NT2/D1 (cell line): ENCODE results near the gene LRRC42.

Experiments
- DNase-seq: peaks from one replicate; pipeline ENCODE4 v3.0.0-alpha.2; 2011; ENCODE audit warnings: low read depth, low spot score
- H3K27me3 ChIP-seq: 2 replicates; pipeline ENCODE4 v1.6.0; 2011; ENCODE audit warnings: mild to moderate bottlenecking; ENCODE audit not compliant: insufficient read length, insufficient read depth
- H3K36me3 ChIP-seq: 2 replicates; pipeline ENCODE4 v1.6.1; 2011; ENCODE audit warnings: mild to moderate bottlenecking, low read length, mixed read lengths; ENCODE audit not compliant: insufficient read depth, insufficient read length
- H3K4me1 ChIP-seq: 2 replicates; pipeline ENCODE4 v1.5.1; 2011; ENCODE audit not compliant: insufficient read depth, insufficient read length
- H3K4me3 ChIP-seq: 2 replicates; pipeline ENCODE4 v1.5.1; 2011; ENCODE audit warnings: low read depth; ENCODE audit not compliant: insufficient read length
- H3K9ac ChIP-seq: 2 replicates; pipeline ENCODE4 v1.6.0; 2011; ENCODE audit warnings: low read depth; ENCODE audit not compliant: insufficient read length
- H3K9me3 ChIP-seq: 2 replicates; pipeline ENCODE4 v1.5.1; 2011; ENCODE audit warnings: mild to moderate bottlenecking, low read length; ENCODE audit not compliant: insufficient read depth
- SUZ12 ChIP-seq: IDR thresholded peaks from 2 replicates; pipeline ENCODE4 v1.6.1; 2011; ENCODE audit not compliant: insufficient read length, insufficient read depth; ENCODE audit errors: extremely low read depth
- YY1 ChIP-seq: IDR thresholded peaks from 2 replicates; pipeline ENCODE4 v1.6.1; 2011; ENCODE audit not compliant: insufficient read length, insufficient read depth
- ZNF274 ChIP-seq: IDR thresholded peaks from 2 replicates; pipeline ENCODE4 v1.6.1; 2011; ENCODE audit warnings: mild to moderate bottlenecking, low read depth, low read length

Gene LRRC42

DNA sequence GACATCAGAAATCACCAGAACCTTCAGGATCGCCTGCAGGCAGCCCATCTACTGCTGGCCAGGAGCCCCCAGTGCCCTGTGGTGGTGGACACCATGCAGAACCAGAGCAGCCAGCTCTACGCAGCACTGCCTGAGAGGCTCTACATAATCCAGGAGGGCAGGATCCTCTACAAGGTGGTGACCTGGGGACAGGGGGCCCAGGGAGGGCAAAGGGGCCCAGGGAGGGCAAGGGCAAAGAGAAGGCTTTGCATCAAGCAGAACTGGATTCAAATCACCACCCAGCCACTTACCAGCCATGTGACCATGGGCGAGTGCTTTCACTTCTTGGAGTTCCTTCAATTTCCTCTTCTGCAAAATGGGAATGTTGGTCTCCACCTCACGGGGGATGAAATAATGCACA, 40.0 kb upstream of the LRRC42 start:
- DNase-seq = no peak
- Histone ChIP-seq H3K4me1 (peaks cover 12% of the 10 kb centered on the region), H3K9me3 (no peaks in the 10 kb centered on the region), H3K9ac (no peak overlapping the region), H3K4me3 (no peak overlapping the region), H3K36me3 (no peaks in the 10 kb centered on the region), H3K27me3 (no peaks in the 10 kb centered on the region)
- no peak for TF ChIP-seq YY1
- TF ChIP-seq ZNF274 = no peak
- TF ChIP-seq SUZ12 = no peak

- no peak overlapping the region for H3K9ac ChIP-seq
- peaks cover 15% of the 10 kb centered on the region for H3K4me1 ChIP-seq
- peaks cover 4% of the 10 kb centered on the region for H3K36me3 ChIP-seq
- no peak for DNase-seq
- H3K9me3 ChIP-seq = no peaks in the 10 kb centered on the region
- TF ChIP-seq YY1 (no peak), ZNF274 (no peak), SUZ12 (no peak)
- no peak overlapping the region for H3K4me3 ChIP-seq
- H3K27me3 ChIP-seq = no peaks in the 10 kb centered on the region
These were observed 36.2 kb upstream of the LRRC42 start for GRCh38 chr1:53909946-53910345.

GRCh38 chr1:53911442-53911841, 34.7 kb upstream of the LRRC42 start:
- peaks cover 4% of the 10 kb centered on the region for H3K36me3 ChIP-seq
- no peak for TF ChIP-seq YY1
- TF ChIP-seq ZNF274 = no peak
- H3K4me1 ChIP-seq = peaks cover 15% of the 10 kb centered on the region
- no peaks in the 10 kb centered on the region for H3K27me3 ChIP-seq
- H3K4me3 ChIP-seq = no peak overlapping the region
- no peak for DNase-seq
- H3K9ac ChIP-seq = no peak overlapping the region
- H3K9me3 ChIP-seq = no peaks in the 10 kb centered on the region

GRCh38 chr1:53913352-53914033, 32.7 kb upstream of the LRRC42 start:
- H3K9me3 ChIP-seq = no peaks in the 10 kb centered on the region; the same call in 1 of the 2 replicates
- no peaks in the 10 kb centered on the region for H3K27me3 ChIP-seq
- no peak overlapping the region for H3K4me3 ChIP-seq
- no peak for TF ChIP-seq SUZ12
- TF ChIP-seq YY1 = no peak
- TF ChIP-seq ZNF274 = no peak
- DNase-seq = no peak
- H3K4me1 ChIP-seq = peaks cover 12% of the 10 kb centered on the region
- H3K9ac ChIP-seq = no peak overlapping the region
- peaks cover 7% of the 10 kb centered on the region for H3K36me3 ChIP-seq

DNA sequence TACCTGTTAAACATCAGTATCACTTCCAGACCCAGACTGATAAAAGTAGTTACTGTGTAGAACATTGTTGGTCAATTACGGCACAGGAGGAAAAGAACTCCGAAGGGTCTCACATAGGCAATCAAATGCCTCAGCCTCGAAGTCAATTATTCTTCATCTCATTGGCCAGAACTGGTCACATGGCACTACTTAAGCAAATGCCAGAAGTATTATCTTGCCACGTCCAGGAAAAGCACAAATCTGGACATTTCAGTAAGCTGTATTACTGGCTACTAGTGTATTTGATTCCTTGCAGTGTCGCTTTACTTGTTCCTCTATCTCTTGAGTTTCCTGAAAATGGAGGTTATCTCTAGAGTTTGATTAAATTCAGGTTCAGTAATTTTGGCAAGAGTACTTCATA, 27.8 kb upstream of the LRRC42 start:
- H3K27me3 ChIP-seq = no peaks in the 10 kb centered on the region
- TF ChIP-seq SUZ12 (no peak), YY1 (no peak), ZNF274 (no peak)
- H3K9ac ChIP-seq = no peak overlapping the region
- no peak for DNase-seq
- no peaks in the 10 kb centered on the region; the same call in 1 of the 2 replicates for H3K9me3 ChIP-seq
- peaks cover 28% of the 10 kb centered on the region for H3K36me3 ChIP-seq
- no peak overlapping the region for H3K4me3 ChIP-seq
- H3K4me1 ChIP-seq = peaks cover 4% of the 10 kb centered on the region

DNA sequence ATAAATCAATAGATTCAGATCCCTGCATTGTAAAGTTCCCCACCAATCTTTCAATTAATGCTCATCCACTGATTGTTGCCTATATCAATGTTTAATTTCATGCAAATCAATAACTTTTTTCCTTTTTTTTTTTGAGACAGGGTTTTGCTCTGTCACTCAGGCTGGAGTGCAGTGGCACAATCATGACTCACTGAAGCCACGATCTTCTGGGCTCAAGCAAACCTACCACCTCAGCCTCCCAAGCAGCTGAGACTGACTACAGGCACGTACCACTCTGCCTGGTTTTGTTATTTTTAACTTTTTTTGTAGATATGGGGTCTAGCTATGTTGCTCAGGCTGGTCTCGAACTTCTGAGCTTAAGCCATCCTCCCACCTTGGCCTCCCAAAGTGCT, 26.5 kb upstream of the LRRC42 start:
- TF ChIP-seq SUZ12 (no peak), ZNF274 (no peak), YY1 (no peak)
- no peaks in the 10 kb centered on the region for H3K4me1 ChIP-seq
- H3K9ac ChIP-seq = no peak overlapping the region
- H3K27me3 ChIP-seq = no peaks in the 10 kb centered on the region
- no peaks in the 10 kb centered on the region; the same call in 1 of the 2 replicates for H3K9me3 ChIP-seq
- DNase-seq = no peak
- H3K36me3 ChIP-seq = peaks cover 34% of the 10 kb centered on the region
- no peak overlapping the region for H3K4me3 ChIP-seq

- H3K4me3 ChIP-seq = no peak overlapping the region
- H3K4me1 ChIP-seq = no peaks in the 10 kb centered on the region
- peaks cover 7% of the 10 kb centered on the region for H3K9me3 ChIP-seq
- no peak for DNase-seq
- H3K27me3 ChIP-seq = no peaks in the 10 kb centered on the region
- peaks cover 40% of the 10 kb centered on the region for H3K36me3 ChIP-seq
- no peak for TF ChIP-seq SUZ12
- TF ChIP-seq YY1 = no peak
- TF ChIP-seq ZNF274 = no peak
- H3K9ac ChIP-seq = no peak overlapping the region
These were observed 18.7 kb upstream of the LRRC42 start for GRCh38 chr1:53927376-53927881.
